Pulmonary artery endothelial cell (primary cell): ENCODE results near the gene OR6Q1. TPM values are rescaled to one million over a fixed set of nuclear protein-coding genes. Genes with fewer than 3 reads are reported as not detected.

ENCODE experiments used
- DNase-seq: peaks from one replicate; pipeline ENCODE4 v3.0.0-alpha.2; 2011; ENCODE audit warnings: low read depth, low spot score
- total RNA-seq: library from RNA; depleted of rRNA; stranded (reverse); fragments of >200 nt; gene quantifications from 2 replicates; pipeline ENCODE4 v1.2.3, GENCODE V29; 2014

Gene OR6Q1
- total RNA-seq, 1 donor from 2014 or later, result not detected

DNA sequence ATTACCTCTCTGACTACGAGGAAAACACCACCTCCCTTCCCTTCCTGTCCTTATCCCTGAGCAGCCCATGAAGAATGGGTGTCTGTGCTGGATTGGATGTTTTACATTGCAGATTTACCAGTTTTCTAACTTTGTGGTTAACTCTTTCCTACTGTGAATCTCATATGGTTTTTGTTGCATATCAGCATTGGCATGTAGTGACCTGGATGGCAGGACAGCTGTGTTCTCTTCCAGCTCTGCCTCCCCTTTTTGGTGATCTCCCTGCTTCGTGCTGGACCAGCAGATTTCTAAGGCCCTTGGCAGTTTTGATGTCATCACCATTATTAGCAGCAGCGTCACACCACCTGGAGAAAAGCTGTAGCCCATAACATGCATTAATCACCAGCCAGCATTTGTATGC lies 26.7 kb downstream of the OR6Q1 start:
- DNase-seq, result no peak

DNA sequence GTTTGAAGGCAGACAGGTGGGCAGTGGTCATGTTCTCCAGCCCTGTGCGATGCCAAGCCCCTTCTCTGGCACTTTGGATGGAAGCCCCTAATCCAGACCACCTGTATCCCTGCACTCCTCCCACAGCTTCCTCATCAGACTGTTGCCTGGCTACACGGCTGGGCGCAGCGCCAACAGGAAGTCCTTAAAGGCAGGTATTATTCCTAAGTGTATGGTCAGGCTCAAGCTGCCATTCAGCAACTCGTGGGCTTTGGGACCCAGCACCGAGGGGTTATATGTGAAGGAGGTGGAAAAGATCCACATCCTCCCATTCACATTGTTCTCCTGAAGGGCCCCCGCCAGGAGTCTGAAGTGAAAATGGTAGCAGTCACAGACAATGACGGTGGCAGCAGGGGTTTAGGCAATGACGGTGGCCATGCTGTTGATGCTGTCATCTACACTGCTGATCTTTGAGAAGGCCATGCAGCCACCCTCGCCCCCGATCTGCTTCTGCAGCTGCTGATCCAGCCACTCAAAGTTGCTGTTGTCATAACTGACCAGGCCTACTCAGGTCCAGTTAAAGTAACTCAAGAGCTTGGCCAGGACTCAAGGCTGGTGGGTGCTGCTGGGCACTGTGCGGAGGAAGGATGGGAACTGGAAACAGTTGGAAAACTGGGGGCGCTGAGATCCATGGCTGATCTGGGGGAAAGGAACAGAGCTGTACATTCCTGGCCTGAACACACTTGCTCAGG lies 27.7 kb downstream of the OR6Q1 start:
- no peak for DNase-seq

DNA sequence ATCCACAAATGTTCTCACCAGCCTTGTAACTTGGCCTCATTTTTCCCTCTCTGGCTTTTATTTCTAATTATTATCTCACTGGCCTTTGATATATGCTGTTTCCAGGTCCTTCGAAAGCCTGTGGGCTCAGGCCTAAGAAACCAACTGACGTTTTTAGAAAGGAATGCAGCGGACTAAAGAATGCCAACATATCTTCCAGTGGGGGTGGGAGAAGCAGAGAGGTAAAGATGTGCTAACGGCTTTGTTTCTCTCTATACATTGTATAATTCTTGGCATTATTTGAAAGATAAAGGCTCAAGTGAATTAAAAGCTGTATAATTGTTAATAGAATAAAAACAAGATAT lies 28.2 kb downstream of the OR6Q1 start:
- DNase-seq, result peak; percentile 74

DNA sequence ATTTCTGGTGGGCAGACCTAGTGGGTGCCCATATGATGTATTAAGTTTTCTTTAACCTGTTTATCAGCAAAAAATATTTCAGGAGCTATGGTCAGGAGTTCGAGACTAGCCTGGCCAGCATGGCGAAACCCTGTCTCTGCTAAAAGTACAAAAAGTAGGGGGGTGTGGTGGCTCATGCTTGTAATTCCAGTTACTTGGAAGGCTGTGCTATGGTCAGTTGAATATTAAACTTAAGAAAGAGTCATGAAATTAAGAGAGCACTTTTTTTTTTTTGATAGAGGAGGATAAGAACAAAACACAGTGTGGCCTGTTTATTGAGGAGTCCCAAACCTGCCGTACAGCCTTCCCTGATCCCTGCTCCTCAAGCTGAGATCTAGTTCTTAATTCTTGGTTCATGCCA lies 29.8 kb downstream of the OR6Q1 start:
- no peak for DNase-seq

DNA sequence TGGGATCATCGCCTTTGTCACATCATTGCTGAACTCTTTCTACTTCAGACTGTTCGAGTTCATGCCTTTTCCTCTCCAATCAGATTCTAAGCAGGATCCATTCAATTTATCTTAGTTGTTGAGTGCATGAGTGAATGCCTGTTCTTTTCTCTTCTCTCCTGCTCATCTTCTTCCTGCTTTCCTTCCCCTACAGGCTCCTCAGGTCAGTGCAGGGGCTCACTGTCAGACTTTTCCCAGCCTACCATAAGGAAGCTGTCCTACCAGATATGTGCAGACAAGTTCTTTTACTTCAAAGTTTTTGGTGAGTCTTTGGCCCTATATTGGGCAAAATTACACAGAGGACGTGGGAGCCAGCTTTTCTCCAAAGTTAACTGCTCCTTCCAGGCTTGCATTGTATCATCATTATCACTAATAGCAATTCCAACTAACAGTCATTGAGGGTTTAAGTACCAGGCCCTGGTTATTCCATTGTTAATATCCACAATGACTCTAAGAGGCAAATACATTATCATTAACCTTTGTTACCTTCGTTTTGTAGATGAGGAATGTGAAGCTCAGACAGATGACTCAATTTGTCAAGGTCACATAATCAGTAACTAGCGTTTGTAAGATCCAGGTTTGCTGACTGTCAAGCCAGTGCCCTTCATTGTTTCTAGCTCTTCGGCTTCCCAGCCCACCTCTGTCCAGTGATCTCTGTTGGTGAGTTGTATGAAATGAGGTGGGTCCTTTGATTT lies 30.4 kb downstream of the OR6Q1 start:
- DNase-seq, result no peak

DNA sequence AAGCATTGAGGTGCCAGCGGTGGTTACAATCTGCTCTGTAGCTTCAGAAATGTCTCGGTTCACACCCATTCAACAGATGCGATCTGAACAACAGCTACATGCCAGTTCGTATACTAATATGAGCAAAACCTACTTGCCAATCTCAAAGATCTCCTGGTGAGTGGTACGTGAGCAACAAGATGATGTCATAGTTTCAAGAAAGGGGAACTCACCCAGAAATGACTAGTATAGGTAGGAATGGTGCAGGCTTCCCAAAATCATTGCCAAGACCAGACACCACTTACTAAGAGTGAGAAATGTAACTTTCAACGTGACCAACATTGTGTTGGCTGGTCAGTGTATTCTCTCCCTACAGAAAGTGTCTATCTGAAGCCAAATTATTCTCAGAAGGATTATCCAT lies 31.1 kb downstream of the OR6Q1 start:
- no peak for DNase-seq

DNA sequence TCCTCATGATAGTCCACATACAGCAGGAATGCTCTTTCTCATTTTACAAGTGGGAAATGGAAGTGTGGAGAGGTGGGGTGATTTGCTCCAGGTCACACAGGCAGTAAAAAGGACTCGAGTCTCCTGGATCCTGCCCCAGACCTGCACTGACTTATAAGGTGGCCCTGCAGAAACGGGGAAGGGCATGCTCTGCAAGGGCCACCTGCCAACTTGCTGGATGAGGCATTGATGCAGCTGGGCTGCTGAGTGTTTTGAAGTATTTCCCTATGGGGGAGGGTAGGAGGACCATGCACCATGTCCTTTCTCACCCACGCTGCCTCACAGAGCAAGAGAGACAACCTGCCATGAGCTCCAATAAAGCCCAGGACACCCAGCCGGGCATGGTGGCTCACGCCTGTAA lies 36.9 kb downstream of the OR6Q1 start:
- no peak for DNase-seq

DNA sequence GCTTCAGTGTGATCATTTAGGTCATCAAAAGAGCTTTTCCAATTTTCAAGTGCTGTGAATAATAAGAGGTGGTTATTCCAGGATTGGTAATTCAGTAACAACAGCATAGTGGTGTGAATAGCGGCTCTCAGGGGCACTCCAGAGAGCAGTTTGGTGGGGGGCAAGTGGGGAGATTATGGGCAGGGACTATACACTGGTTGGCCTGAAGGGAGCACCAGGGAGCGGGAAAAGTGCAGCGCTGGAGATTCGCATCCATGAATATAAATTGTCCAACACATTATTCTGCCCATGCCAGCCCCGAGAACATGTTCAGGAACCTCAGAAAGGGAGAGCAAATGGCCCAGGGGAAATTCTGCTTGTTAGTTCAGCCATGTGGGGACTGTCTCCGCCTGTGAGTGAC lies 37.9 kb downstream of the OR6Q1 start:
- no peak for DNase-seq

DNA sequence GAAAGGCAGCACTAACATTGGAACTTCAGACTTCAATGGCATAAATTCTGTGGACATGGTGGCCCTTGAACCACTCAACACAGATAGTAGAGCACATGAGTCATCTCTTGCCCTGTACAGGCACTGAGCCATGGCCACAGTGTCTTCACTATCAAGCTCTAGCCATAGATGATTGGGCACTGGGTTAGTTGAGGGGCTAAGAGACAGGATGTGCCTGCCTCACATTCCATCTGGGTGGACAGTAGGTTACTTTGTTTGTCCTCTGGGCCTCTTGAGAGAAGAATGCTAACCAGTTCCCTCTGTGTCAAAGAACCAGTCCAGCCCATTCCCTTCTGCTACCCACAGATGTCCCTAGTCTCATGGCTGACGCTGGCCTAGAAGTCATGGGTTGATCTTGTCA lies 39.8 kb downstream of the OR6Q1 start:
- no peak for DNase-seq

DNA sequence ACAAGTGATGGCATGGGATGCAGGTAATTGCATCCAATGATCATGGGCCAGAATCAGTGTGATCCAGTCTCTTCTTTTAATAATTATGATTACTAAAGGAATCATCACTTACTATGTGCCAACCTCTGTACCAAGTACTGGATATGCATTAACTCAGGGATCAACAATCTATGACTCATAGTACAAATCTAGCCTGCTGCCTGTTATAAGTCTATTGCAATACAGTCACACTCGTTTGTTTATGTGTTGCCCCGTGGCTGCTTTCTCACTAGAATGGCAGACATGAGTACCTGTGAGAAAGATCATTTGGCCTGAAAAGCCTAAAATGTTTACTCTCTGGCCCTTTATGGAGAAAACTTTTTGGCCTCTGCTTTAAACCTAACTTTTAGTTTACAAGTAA lies 45.0 kb downstream of the OR6Q1 start:
- no peak for DNase-seq

Other genes starting within 250 kb of the OR6Q1 start
- gene OR9Q1, start 7.1 kb upstream of the OR6Q1 start, total RNA-seq, result not detected in 2 replicates
- gene OR9I1, start 94.6 kb downstream of the OR6Q1 start, total RNA-seq, result not detected in 2 replicates
- gene OR9Q2, start 158.1 kb downstream of the OR6Q1 start, total RNA-seq, result not detected in 2 replicates
- gene OR1S2, start 173.2 kb downstream of the OR6Q1 start, total RNA-seq, result not detected in 2 replicates
- not detected in 2 replicates for gene OR1S1, start 181.8 kb downstream of the OR6Q1 start, total RNA-seq
- gene OR10Q1, start 198.0 kb downstream of the OR6Q1 start, total RNA-seq, result not detected in 2 replicates
- gene OR10W1, start 237.3 kb downstream of the OR6Q1 start, total RNA-seq, result not detected in 2 replicates